ENCODE data around the gene GLI2. TPM values are rescaled to one million over a fixed set of nuclear protein-coding genes. Genes with fewer than 3 reads are reported as not detected.

The GLI2 gene
- total and polyA plus RNA-seq, 2 of the 8 experiments (the other 6 are each of a cell fraction or from before 2014, with no cell fraction given): 18.4 to 46.9 TPM

DNA sequence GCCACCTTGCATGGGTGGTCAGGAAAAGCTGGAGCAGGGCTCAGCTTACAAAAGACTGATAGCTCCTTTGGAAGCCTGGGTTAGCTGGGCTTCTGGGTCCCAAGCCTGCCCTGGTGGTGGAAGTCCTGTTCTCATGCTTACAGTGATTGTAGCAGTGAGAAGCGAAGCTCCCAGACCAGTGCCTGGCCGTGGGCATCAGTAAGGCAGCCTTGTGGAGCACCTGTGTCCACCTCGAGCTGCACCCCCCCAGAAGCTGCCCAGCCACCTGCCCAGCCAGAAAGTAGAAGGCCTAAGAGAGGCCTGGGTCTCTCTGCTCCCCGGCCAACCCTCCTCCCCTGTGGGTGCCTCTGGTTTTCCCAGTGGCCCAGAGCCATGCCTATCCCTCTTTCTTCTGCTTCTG is 10.5 kb downstream of the GLI2 start:
- no peaks in the 10 kb centered on the region for H3K27me3 ChIP-seq (replicated peaks in 1 of 4; ENCODE audit: control insufficient read depth in 3 of 4, extremely low read depth in 1 of 4, insufficient read depth in 3 of 4, low read length in 3 of 4)
- H3K79me2 ChIP-seq (ENCODE audit: control insufficient read depth in 1 of 2, insufficient read depth in 2 of 2, low read length in 2 of 2): peaks cover 23 to 98% of the 10 kb centered on the region in 2 experiments
- H3K14ac ChIP-seq (ENCODE audit: insufficient read length): no peak overlapping the region
- no peaks in the 10 kb centered on the region for H3K9me3 ChIP-seq (ENCODE audit: insufficient read depth in 2 of 2, low read depth in 1 of 2, low read length in 1 of 2)
- no peak overlapping the region for H3K4ac ChIP-seq (replicated peaks; ENCODE audit: insufficient read length, low read depth, low read length)
- H4K8ac ChIP-seq (ENCODE audit: extremely low read depth, insufficient read depth, low read length): no peak overlapping the region
- H4K5ac ChIP-seq (ENCODE audit: insufficient read length, low read depth, low read length): no peak overlapping the region
- H3K4me3 ChIP-seq (ENCODE audit: extremely low read depth in 1 of 4, insufficient read depth in 2 of 4, low read depth in 3 of 4, low read length in 4 of 4): no peak overlapping the region
- no peak overlapping the region for H2AFZ ChIP-seq (ENCODE audit: low read length)
- H2BK20ac ChIP-seq (ENCODE audit: low read length): no peak overlapping the region
- no peak for FAIRE-seq
- peak in 1 of 2 experiments; percentile 43 for DNase-seq (ENCODE audit: low read depth in 1 of 2, low spot score in 2 of 2)
- peaks cover 43% of the 10 kb centered on the region for H3K79me1 ChIP-seq (ENCODE audit: low read depth, low read length)
- no peak overlapping the region for H4K91ac ChIP-seq (replicated peaks; ENCODE audit: insufficient read length, low read length)
- CTCF ChIA-PET (ENCODE audit: partially characterized antibody): interaction anchor here (1.0 to 1.4 kb wide), 2 partner anchors 43 to 50 kb away, joined by 3 to 4 read pairs; no protein-coding TSS in a partner anchor
- H4K20me1 ChIP-seq (replicated peaks in 1 of 2; ENCODE audit: control insufficient read depth in 1 of 2, insufficient read depth in 2 of 2, low read length in 2 of 2): peaks cover 8 to 46% of the 10 kb centered on the region in 2 experiments
- no peak overlapping the region for H3K56ac ChIP-seq (replicated peaks; ENCODE audit: insufficient read length, low read depth, low read length)
- no peak overlapping the region for H2BK15ac ChIP-seq (ENCODE audit: low read length)
- H3K36me3 ChIP-seq (ENCODE audit: control insufficient read depth in 2 of 4, insufficient read depth in 4 of 4, low read length in 3 of 4): no peaks in the 10 kb centered on the region
- H3K23ac ChIP-seq (ENCODE audit: insufficient read length): no peak overlapping the region
- H3K27ac ChIP-seq (ENCODE audit: low read depth, low read length): no peak overlapping the region
- no peak overlapping the region for H2BK5ac ChIP-seq (ENCODE audit: low read depth, low read length)
- TF ChIP-seq CEBPB (IDR thresholded peaks at IDR 0.05; ENCODE audit: low read depth, low read length) (no peak), JUND (IDR thresholded peaks at IDR 0.05; ENCODE audit: low read length) (no peak), ATF3 (IDR thresholded peaks at IDR 0.05; ENCODE audit: insufficient read depth, low read depth, low read length) (no peak), JUN (IDR thresholded peaks at IDR 0.05; ENCODE audit: low read depth, low read length) (no peak), SAP30 (IDR thresholded peaks at IDR 0.05; ENCODE audit: insufficient read depth, insufficient replicate concordance, low read length) (no peak), SRF (IDR thresholded peaks at IDR 0.05; ENCODE audit: low read depth, low read length) (no peak), POLR2AphosphoS5 (IDR thresholded peaks at IDR 0.05; ENCODE audit: low read depth, low read length) (no peak), KDM4A (IDR thresholded peaks at IDR 0.05; ENCODE audit: low read depth, low read length, severe bottlenecking) (no peak)
- no peak overlapping the region for H3K9ac ChIP-seq (replicated peaks in 1 of 4; ENCODE audit: extremely low read depth in 1 of 4, low read depth in 3 of 4, low read length in 3 of 4)
- H2AK5ac ChIP-seq (ENCODE audit: low read depth, low read length): no peak overlapping the region
- H3K23me2 ChIP-seq (ENCODE audit: low read depth, low read length): peaks cover 6% of the 10 kb centered on the region
- H3K4me2 ChIP-seq (ENCODE audit: insufficient read depth in 1 of 2, low read depth in 2 of 2, low read length in 2 of 2): no peak overlapping the region
- 84% methylated on average over 4 of the region's 4 CpGs; no CpG with 5 or more reads in 1 of the 2 experiments for WGBS, 2 experiments (ENCODE audit: extremely low coverage in 1 of 2, insufficient coverage in 1 of 2, insufficient read length in 1 of 2, insufficient replicate concordance in 2 of 2, low coverage in 1 of 2, low lambda C conversion rate in 2 of 2, missing lambda C conversion rate in 1 of 2)
- no peak overlapping the region for H2BK120ac ChIP-seq (replicated peaks; ENCODE audit: low read depth, low read length)
- no peak overlapping the region for H3K18ac ChIP-seq (ENCODE audit: extremely low read depth, low read length)
- POLR2A ChIA-PET (ENCODE audit: partially characterized antibody): interaction anchor here (0.8 to 1.8 kb wide), 3 partner anchors 9 to 548 kb away, joined by 3 to 5 read pairs (median 4); no protein-coding TSS in a partner anchor
- H2BK12ac ChIP-seq (ENCODE audit: low read depth, low read length): no peak overlapping the region; the same call in 1 of the 2 replicates
- peaks cover 15 to 39% (median 35%) of the 10 kb centered on the region in 4 experiments for H3K4me1 ChIP-seq (replicated peaks in 1 of 4; ENCODE audit: control insufficient read depth in 3 of 4, insufficient read depth in 4 of 4, low read length in 3 of 4)

All from H1 (cell line).